Stomach (tissue), 4 donors: Measurements from ENCODE around the gene P4HA3.

Experiments used
- CTCF ChIP-seq, 7 experiments: fragments of 450-650 bp in 4 of 7; fragments of 200-600 bp in 3 of 7; sonication (generic) in 3 of 7; IDR thresholded peaks; one replicate each; pipeline ENCODE4 v1.5.1; 2016 to 2019; ENCODE audit warnings: antibody characterized with exemption in 7 of 7, control low read depth in 2 of 7, mild to moderate bottlenecking in 1 of 7
- POLR2A ChIP-seq, 4 donors: fragments of 450-650 bp; IDR thresholded peaks; one replicate each; pipeline ENCODE4 v1.6.1; 2016; ENCODE audit warnings: antibody characterized with exemption in 4 of 4, control low read depth in 2 of 4, mild to moderate bottlenecking in 1 of 4, moderate library complexity in 1 of 4
- POLR2AphosphoS5 ChIP-seq, 3 donors: sonication (generic); formaldehyde crosslinking; IDR thresholded peaks; one replicate each; pipeline ENCODE4 v1.6.1; 2016; ENCODE audit warnings: antibody characterized with exemption in 3 of 3

GRCh38 chr11:74322667-74323066 is 11.2 kb upstream of the P4HA3 start:
- TF ChIP-seq CTCF (IDR thresholded peaks at IDR 0.05) (no peak), POLR2AphosphoS5 (IDR thresholded peaks at IDR 0.05) (no peak), POLR2A (IDR thresholded peaks at IDR 0.05) (no peak)
